Jurkat, Clone E6-1 (cell line): ENCODE results near the gene CD248. TPM values are rescaled to one million over a fixed set of nuclear protein-coding genes. Genes with fewer than 3 reads are reported as not detected.
"Not testable (repeated sequence)": the region's sequence is repeated elsewhere in the genome, so short reads cannot be mapped to it uniquely, and the experiment has no call there.

Source experiments
- DNase-seq: peaks from one replicate; pipeline ENCODE4 v3.0.0-alpha.2; 2011; ENCODE audit warnings: low read depth, low spot score
- H3K4me3 ChIP-seq: 2 replicates; pipeline ENCODE4 v1.5.1; 2011; ENCODE audit warnings: mild to moderate bottlenecking, low read length, control low read depth, moderate library complexity
- polyA plus RNA-seq: library from polyadenylated mRNA; unstranded; fragments of >200 nt; gene quantifications from one replicate; pipeline ENCODE4 v1.2.1, GENCODE V29; 2012; ENCODE audit warnings: missing spikeins; ENCODE audit not compliant: insufficient read length, insufficient read depth

CD248 gene, protein sequence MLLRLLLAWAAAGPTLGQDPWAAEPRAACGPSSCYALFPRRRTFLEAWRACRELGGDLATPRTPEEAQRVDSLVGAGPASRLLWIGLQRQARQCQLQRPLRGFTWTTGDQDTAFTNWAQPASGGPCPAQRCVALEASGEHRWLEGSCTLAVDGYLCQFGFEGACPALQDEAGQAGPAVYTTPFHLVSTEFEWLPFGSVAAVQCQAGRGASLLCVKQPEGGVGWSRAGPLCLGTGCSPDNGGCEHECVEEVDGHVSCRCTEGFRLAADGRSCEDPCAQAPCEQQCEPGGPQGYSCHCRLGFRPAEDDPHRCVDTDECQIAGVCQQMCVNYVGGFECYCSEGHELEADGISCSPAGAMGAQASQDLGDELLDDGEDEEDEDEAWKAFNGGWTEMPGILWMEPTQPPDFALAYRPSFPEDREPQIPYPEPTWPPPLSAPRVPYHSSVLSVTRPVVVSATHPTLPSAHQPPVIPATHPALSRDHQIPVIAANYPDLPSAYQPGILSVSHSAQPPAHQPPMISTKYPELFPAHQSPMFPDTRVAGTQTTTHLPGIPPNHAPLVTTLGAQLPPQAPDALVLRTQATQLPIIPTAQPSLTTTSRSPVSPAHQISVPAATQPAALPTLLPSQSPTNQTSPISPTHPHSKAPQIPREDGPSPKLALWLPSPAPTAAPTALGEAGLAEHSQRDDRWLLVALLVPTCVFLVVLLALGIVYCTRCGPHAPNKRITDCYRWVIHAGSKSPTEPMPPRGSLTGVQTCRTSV
- 4.1 TPM for polyA plus RNA-seq

DNA sequence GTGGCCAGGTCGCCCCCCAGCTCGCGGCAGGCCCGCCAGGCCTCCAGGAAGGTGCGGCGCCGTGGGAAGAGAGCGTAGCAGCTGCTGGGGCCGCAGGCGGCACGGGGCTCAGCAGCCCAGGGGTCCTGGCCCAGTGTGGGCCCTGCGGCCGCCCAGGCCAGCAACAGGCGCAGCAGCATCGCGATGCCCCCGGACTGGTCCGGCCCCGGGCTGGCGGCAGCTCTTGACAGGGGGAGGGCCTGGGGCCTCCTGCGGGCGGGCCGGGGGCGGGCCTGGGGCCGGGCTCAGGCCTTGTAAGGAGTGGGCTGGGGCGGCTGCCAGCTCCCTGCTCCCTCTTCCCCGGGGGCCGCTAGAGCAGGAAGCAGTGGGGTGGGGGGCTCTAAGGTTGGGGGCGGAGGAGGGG is at the start of gene CD248:
TSS of gene CD248 (minus strand) at position 196 of the 403 bp plus-strand sequence. CDS start at position 179, 17 bp downstream.
- DNase-seq: no peak
- H3K4me3 ChIP-seq: peak within 1 kb of the TSS; percentile 41

DNA sequence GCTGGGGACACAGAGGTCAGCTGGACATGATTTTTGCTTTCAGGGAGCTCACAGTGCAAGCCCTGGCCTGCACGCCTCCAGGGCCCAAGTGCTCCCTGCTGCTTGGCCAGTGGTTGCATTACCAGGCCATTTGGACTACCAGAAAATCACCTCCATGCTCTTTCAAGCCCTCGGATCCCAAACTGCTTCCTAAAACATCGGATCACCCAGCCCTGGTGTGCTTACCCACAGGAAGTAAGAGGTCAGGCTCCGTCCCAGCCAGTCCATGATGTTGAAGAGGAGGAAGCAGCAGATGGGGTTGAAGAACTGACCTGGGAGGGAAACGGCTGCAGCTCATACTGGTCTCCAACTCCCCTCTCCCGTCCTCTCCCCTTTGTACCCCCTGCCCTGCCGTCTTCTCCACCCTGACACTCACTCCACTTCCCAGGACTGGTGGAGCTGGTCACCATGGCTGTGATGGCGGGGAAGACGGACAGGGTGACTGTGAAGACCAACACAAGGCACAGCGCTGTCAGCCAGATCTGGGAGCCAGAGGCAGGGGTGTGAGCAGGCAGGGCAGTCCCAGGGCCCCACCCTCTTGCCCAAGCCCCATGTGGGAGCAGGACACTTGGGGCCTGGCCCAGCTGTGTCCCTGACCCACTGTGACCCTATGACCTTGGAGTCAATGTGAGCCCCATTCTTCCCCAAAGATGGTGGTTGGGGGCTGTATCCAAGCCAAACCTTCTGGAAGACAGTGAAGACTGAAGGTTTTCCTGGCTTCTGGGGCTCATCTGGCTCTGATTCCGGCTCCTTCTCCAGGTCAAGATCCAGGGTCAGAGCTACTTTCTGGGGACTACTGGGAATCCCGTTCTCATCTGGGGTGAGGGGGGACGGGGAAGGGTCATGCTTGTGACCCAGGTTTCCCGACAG is 49.1 kb upstream of the CD248 start:
- no peak for DNase-seq

DNA sequence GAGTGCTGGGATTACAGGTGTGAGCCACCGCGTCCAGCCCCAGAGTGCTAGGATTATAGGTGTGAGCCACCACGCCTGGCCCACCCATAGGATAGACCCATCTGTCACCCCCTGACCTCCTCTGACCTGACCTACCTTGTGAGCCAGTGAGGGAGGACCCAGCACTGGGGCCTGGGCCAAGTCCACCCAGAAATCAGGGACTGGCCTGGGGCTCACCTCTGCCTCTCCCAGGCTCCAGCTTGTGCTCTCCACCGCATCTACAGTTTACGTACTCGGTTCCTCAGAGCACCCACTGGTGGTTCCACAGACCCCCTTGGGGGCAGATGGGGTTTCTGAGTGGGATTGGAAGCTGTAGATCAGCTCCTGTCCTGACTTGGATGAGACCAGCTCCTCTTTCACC is 48.3 kb upstream of the CD248 start:
- no peak for DNase-seq
- H3K4me3 ChIP-seq: no peak overlapping the region

More for the DNA sequence above, 49.1 kb upstream of the CD248 start:
- no peak overlapping the region for H3K4me3 ChIP-seq

DNA sequence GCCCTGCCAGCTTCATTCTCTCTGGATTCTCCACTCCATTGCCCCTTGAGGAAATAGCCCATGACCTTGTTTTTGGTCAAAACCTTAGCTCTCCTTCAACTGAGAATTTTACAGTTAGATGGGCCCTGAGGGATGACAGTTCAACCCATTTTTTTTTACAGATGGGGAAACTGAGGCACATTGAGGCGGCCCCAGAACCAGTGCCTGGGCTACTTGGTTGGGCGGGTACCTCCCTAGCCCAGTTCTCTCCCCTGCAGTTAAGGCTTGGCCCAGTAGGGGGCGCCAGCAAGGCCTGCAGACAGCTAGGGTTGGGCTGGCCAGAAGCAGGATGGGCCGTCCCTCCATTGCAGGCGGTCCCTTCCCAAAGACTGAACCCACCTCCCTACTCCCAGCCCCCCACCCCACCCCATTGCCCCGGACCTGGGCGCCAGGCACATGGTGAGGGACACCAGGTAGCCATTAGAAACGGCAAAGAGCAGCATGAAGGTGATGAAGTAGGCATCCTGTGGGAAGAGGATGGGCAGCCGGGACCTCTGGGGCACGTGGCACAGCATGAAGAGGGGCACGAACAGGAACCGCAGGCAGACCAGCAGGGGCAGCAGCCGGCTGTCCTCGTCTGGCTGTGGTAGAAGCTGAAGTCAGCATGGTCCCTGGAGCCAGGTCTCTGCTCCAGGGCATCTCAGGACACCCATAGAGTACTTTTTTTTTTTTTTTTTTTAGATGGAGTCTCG is 47.1 kb upstream of the CD248 start:
- DNase-seq: peak; percentile 39

DNA sequence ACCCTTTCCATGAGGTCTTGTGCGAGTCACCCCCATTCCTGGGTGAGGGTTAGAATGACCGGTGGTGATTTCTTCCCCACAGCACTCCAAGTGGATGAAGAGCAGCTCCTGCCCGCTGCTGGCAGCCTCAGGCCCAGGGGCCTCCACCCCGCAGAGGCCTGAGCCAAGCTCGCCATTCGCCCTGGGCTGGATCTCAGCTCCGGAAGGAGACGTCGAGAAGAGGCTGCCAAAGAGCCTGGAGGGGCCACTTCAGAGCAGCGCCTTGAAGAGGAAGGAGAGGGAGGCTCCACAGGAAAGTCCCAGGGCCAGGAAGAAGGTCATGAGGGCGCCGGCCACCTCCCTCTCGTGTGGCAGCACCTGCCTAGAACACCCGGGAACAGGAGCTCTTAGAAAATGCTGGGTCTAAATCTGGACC is 46.4 kb upstream of the CD248 start:
- DNase-seq: no peak
- no peak overlapping the region for H3K4me3 ChIP-seq

More for the DNA sequence above, 47.1 kb upstream of the CD248 start:
- no peak overlapping the region for H3K4me3 ChIP-seq

DNA sequence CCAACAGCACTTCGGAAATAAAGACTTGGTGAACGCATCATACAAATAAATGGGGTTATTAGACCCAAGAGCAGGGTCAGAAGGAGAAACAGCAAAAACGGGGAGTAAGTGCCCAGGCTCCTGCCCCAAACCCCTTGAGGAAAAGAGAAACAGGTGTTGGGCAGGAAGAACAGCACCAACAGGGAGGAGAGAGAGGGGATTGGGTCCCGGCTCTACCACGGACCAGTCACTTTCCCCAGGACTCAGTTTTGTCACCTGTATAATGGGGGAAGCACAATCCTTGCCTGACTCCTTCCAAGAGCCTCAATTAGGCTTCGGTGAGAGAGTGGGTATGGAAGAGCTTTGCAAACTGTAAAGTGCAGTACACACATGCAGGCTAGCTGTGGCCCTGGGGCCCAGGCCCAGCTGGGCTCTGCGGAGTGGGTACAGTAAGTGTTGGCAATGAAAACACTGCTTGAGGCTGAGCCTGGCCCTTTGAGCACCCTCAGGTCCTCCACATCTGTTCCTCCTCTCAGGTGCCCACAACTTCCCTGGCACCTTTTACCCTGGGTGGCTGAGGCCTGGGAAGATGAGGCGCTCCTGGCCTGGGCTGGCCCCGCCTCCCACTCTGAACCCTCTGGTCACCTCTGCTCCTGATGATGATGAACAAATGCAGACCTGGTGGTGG is 45.8 kb upstream of the CD248 start:
- no peak for DNase-seq
- no peak overlapping the region for H3K4me3 ChIP-seq

DNA sequence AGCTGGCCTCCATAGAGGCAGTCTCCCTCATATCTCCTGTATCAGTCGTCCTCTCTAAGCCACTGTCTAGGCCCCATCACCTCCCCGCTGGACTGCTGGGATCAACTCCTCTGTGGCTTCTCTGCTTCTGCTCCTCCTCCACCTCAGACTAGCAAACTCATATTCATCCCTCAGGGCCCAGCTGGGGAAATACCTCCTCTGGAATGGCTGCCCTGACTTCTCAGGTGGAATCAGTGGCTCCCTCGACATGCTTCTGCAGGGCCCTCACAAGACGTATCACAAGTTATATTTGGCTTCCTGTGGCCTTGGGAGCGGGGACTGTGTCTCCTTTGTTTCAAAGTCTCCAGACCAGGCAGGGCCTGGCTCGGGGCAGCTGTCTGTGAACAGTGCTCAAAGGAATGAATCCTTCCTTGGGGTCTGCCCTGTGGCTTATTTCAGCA is 44.7 kb upstream of the CD248 start:
- DNase-seq: no peak

DNA sequence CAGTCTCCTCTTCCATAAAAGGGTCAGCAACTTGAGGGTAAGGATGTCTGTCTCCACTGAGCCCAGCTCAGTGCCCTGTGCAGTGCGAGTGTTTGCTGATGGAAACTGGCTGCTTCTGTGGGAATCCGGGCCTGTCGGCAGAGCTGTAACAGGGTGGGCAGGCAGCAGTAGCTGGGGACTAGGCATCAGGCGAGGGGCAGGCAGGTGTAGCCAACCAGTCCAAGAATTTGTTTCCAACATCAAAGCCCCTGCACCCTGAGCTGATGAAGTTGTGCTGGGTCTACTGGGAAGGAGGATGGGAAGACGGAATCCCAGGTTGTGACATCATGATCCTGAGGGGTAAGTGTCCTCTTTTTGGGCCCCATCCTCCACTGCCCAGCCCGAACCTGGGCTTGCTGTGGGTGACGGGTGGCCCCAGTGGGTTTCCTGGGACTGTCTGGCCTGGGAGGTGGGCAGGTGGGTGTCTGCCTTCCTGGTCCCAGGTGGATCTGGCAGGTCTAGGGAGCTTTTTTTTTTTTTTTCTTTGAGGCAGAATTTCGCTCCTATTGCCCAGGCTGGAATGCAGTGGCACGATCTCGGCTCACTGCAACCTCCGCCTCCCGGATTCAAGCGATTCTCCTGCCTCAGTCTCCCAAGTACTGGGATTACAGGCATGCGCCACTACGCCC is 43.7 kb upstream of the CD248 start:
- DNase-seq: no peak
- H3K4me3 ChIP-seq: no peak overlapping the region

More for the DNA sequence above, 44.7 kb upstream of the CD248 start:
- no peak overlapping the region for H3K4me3 ChIP-seq

DNA sequence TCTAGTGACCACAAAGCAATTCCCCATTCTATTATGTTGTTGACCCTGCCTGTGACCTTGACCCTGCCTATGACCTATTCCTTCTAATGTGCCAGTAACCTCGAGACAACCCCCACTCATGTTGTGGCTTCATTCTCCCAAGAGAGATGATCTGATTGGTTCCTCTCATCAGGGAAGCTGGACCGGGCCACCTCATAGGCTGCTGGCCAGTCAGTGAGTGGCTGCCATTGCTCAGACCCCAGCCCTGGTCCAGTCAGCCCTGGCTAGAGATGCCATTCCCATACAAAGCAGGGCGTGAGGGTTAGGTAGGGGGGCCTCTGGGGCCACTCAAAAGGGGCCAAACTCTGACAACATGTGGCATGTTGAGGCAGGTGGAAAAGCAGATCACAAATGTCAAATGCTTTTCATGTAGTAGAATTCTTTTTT is 42.8 kb upstream of the CD248 start:
- H3K4me3 ChIP-seq: no peak overlapping the region
- no peak for DNase-seq

DNA sequence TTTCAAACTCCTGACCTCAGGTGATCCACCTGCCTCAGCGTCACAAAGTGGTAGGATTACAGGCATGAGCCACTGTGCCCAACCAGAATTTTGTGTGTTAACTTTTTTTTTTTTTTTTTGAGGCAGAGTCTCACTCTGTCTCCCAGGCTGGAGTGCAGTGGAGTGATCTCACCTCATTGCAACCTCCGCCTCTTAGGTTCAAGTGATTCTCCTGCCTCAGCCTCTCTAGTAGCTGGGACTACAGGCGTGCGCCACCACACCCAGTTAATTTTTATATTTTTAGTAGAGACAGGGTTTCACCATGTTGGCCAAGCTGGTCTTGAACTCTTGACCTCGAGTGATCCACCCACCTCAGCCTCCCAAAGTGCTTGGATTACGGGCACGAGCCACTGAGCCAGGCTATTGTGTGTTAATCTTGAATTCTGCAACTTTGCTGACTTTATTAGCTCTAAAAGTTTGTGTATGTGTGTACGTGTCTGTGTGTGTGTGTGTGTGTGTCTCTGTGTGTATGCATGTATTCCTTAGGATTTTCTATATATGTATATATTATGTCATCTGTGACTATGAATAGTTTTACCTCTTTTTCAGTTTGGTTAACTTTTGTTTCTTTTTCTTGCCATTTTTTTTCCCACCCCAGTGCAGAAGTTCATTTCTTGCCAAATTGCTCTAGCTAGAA is 33.9 kb upstream of the CD248 start:
- DNase-seq, H3K4me3 ChIP-seq: not testable (repeated sequence)

DNA sequence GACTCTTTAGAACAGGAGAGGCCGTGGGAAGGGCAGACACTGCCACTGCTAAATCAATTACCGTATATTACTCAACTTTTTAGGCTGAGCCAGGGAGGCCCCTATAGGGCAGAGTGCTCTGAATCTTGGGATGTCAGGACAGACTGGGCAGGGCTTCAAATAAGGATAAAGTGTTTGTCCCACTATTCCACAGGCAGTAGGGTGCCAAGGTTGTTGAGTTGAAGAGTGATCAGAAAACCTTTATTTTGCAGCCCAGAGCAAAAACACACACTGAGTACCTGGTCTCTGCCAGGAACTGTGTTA is 32.2 kb upstream of the CD248 start:
- DNase-seq: no peak
- H3K4me3 ChIP-seq: no peak overlapping the region

DNA sequence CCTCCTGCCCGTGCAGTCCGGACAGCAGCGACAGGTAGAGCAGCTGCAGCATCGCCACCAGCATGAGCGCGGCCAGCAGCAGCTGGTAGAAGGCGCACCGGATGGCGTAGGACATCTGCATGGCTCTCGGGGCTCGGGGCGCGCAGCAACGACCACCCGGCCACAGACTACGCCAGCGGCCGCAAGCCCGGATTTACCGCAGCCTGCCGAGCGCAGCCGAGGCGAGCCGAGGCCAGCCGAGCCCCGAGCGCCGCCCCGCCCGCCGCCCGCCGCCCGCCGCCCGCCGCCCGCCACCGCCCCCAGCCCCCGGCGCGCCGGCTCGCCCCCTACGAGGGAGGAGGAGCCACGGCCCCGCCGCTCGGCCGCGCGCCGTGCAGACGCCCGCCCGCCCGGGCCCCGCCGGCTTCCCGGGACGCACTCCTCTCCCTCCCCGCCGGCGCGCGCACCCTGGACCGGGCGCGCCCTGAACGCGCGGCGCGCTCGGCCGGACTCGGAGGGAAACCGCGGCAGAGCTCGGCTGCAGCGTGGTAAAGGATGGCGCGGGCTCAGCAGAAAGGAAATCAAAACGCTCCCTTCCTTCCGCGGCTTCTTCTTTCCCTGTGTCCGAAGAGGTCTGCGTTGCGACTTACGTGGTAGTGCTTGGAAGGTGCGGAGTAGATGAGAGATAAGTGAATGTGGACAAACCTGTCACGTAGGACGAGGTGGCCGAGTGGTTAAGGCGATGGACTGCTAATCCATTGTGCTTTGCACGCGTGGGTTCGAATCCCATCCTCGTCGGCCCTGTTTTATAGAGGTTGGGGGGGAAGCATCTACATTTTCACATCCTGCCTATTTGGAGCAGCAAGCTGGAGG is 30.8 kb upstream of the CD248 start, which contains the start of gene B4GAT1:
TSS of gene B4GAT1 (minus strand) at position 205 of the 852 bp plus-strand sequence. CDS start at position 121, 84 bp downstream.
- H3K4me3 ChIP-seq: peak within 1 kb of the TSS; percentile 79
- peak; percentile 88 for DNase-seq

DNA sequence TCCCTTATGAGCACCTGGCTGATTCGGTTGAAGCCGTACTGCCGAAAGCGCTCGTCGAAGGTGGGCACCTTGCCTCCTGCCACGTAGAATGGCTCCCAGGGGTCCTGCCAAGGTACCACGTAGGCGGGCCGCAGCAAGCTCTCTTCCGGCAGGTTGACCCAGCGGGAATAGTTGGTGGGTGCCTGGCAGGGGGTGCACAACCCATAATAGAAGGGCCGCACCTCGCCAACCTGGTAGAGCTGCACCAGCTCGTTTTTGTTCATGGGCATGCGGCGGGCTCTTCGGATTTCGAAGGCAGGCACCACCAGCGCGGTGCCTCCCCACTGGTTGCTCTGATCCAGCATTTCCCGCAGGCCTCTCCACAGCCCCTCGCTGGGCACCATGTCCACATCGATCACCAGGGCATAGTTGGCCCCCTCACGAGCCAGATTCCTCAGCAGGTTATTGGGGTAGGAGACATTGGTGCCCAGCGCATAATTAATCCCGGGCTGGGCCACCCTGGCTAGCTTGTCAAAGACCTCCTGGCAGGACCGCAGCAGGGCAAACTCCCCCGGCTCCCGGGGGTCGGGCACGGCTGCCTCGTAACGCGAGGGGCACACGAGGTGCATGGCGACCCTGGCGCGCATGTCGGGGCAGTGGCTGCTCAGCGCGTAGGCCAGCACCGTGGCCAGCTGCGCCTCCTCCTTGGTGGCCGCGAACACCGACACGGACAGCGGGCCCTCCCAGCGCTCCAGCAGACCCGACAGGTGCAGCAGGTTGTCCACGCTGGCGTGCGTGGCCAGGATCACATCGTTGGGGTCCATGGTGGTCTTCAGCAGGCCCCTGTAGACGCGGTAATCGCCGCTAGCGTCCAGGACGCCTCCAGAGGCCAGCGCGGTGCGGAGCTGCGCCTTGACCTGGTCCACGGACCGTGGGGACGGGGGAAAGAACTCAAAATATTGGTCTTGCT is 29.9 kb upstream of the CD248 start:
- no peak for DNase-seq
- peak overlapping the region; percentile 79 for H3K4me3 ChIP-seq

DNA sequence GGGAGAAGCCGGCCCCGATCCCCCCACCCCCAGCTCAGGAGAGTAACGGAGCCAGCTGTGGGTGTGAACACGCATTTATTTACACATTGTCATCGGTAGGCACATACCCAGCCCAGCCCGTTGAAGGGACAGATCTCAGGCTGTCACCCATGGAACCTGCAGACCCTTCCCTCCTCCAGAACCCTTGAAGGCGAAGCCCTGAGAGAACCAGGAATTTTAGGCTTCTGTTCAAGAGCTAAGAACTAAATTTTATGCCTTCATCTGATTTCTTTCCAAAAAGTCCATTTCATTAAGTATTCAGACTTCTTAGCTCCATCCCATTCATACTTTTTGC is 28.4 kb upstream of the CD248 start:
- H3K4me3 ChIP-seq: peak overlapping the region; percentile 79
- DNase-seq: no peak
